ENCODE results near the gene ARMC6. TPM values are rescaled to one million over a fixed set of nuclear protein-coding genes. Genes with fewer than 3 reads are reported as not detected.

Gene ARMC6
- total and polyA plus RNA-seq, 2 experiments from 2014 or later: 40.9 to 112 TPM

DNA sequence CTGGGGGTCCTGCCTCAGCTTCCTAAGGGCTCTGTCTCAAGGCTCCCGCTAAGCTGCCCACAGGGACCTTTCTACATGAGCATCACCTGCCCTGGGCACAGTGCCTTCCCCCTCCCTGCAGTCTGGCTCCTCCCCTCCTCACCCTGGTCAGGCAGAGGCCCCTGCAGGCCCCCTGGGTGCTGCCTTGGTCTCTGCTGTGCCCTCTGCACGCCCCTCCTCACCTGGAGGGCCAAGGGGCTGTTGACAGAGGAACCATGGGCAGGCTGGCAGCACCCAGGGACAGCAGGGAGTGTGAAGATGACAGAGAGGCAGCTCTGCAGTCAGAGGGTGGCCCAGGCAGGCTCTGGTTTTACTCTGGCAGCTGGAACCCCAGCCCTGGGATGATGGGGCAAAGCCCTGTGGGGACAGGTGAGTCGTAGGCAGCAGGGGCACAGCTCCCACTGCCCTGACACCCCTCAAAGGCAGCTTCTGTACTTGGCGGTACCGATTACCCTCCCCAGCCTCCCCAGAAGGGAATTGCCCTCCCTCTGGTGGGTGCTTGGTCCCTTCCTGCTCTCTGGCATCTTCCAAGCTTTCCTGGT, 43.2 kb upstream of the ARMC6 start:
- no peaks in the 10 kb centered on the region; the same call in 1 of the 2 replicates for H3K4me1 ChIP-seq (ENCODE audit: insufficient read depth)
- peaks cover 2% of the 10 kb centered on the region; the same call in 1 of the 3 replicates for H3K4me1 Mint-ChIP-seq
- DNase-seq (ENCODE audit: low spot score): peak; percentile 21
- H3K9me3 Mint-ChIP-seq: no peaks in the 10 kb centered on the region
- no peak overlapping the region for H3K4me3 ChIP-seq
- ATAC-seq: peak; percentile 34
- H3K4me3 Mint-ChIP-seq: no peak overlapping the region
- no peak overlapping the region for H2AFZ ChIP-seq
- H3K9me2 ChIP-seq (ENCODE audit: insufficient read depth): no peaks in the 10 kb centered on the region
- H3K79me2 ChIP-seq (replicated peaks; ENCODE audit: insufficient read depth): no peaks in the 10 kb centered on the region
- no peak overlapping the region for H3K4me2 ChIP-seq
- H3K36me3 ChIP-seq (ENCODE audit: insufficient read depth): peaks cover 9% of the 10 kb centered on the region
- TF ChIP-seq POLR2AphosphoS5 (IDR thresholded peaks at IDR 0.05; ENCODE audit: low read depth) (0 out of 2 replicates have a peak, but pooled peaks have one; percentile 8), STAT1 (IDR thresholded peaks at IDR 0.05; ENCODE audit: unreplicated experiment) (no peak)
- peaks cover 12% of the 10 kb centered on the region for H3K27me3 Mint-ChIP-seq (ENCODE audit: insufficient read depth, low read depth, poor library complexity)
- H3K27me3 ChIP-seq (ENCODE audit: insufficient read depth): no peaks in the 10 kb centered on the region
- H3K36me3 Mint-ChIP-seq (ENCODE audit: low read depth): peaks cover 32% of the 10 kb centered on the region
- peaks cover 6% of the 10 kb centered on the region; the same call in 1 of the 2 replicates for H4K20me1 ChIP-seq (replicated peaks; ENCODE audit: insufficient read depth)
- peaks cover 18% of the 10 kb centered on the region for H3F3A ChIP-seq (replicated peaks; ENCODE audit: low read depth)
- H3K27ac ChIP-seq (ENCODE audit: low read depth): no peak overlapping the region
- no peak overlapping the region for H3K27ac Mint-ChIP-seq

DNA sequence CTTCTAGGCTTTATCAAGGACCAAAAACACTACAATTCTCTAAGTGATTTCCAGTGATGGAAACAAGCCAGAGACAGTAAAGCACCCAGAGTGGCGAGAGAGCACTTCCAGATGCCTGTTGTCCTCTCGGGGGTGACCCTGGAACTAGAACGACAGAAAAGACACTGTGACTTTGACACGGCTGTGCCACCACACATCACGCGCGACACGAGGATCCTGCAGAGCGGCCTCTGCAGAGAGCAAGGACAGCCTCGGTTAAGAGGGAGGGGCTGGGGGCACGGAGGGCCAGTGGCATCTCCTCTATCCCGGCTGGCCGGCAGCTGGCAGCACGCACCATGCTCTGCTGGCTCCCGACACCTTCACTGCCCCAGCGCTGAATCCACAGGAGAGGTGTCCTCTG, 42.4 kb upstream of the ARMC6 start:
- Histone ChIP-seq H3K9me2 (ENCODE audit: insufficient read depth) (no peaks in the 10 kb centered on the region), H4K20me1 (replicated peaks; ENCODE audit: insufficient read depth) (peaks cover 10% of the 10 kb centered on the region; the same call in 1 of the 2 replicates), H3K36me3 (ENCODE audit: insufficient read depth) (peaks cover 9% of the 10 kb centered on the region), H3K4me2 (no peak overlapping the region), H3K27ac (ENCODE audit: low read depth) (no peak overlapping the region), H2AFZ (no peak overlapping the region), H3F3A (replicated peaks; ENCODE audit: low read depth) (peaks cover 18% of the 10 kb centered on the region), H3K79me2 (replicated peaks; ENCODE audit: insufficient read depth) (no peaks in the 10 kb centered on the region), H3K27me3 (ENCODE audit: insufficient read depth) (no peaks in the 10 kb centered on the region), H3K4me3 (no peak overlapping the region), H3K4me1 (ENCODE audit: insufficient read depth) (no peaks in the 10 kb centered on the region)
- TF ChIP-seq ZNF114 (CRISPR knock-in tag; IDR thresholded peaks at IDR 0.05): no peak
- TF ChIP-seq REST (IDR thresholded peaks at IDR 0.05; ENCODE audit: unreplicated experiment): no peak
- TF ChIP-seq STAT1 (IDR thresholded peaks at IDR 0.05; ENCODE audit: unreplicated experiment): no peak
- no peak for TF ChIP-seq EZH2 (IDR thresholded peaks at IDR 0.05; ENCODE audit: low read depth, unreplicated experiment)
- H3K27ac Mint-ChIP-seq: 0 out of 2 replicates have a peak overlapping the region, but pooled peaks have one; percentile 4
- H3K9me3 Mint-ChIP-seq: no peaks in the 10 kb centered on the region
- H3K4me1 Mint-ChIP-seq: peaks cover 7% of the 10 kb centered on the region
- H3K4me3 Mint-ChIP-seq: no peak overlapping the region; the same call in 2 of the 3 replicates
- peaks cover 39% of the 10 kb centered on the region for H3K36me3 Mint-ChIP-seq (ENCODE audit: low read depth)
- ATAC-seq (no peak), DNase-seq (ENCODE audit: low spot score) (no peak)
- H3K27me3 Mint-ChIP-seq (ENCODE audit: insufficient read depth, low read depth, poor library complexity): peaks cover 10% of the 10 kb centered on the region

- Histone ChIP-seq H2AFZ (no peak overlapping the region), H3K36me3 (ENCODE audit: insufficient read depth) (peaks cover 9% of the 10 kb centered on the region), H3K27ac (ENCODE audit: low read depth) (peak overlapping the region; percentile 45; the same call in 1 of the 2 replicates), H3K4me3 (no peak overlapping the region), H3K9me2 (ENCODE audit: insufficient read depth) (no peaks in the 10 kb centered on the region), H3F3A (replicated peaks; ENCODE audit: low read depth) (peaks cover 22% of the 10 kb centered on the region), H3K4me1 (ENCODE audit: insufficient read depth) (no peaks in the 10 kb centered on the region), H3K79me2 (replicated peaks; ENCODE audit: insufficient read depth) (no peaks in the 10 kb centered on the region), H3K27me3 (ENCODE audit: insufficient read depth) (no peaks in the 10 kb centered on the region), H4K20me1 (replicated peaks; ENCODE audit: insufficient read depth) (peaks cover 14% of the 10 kb centered on the region; the same call in 1 of the 2 replicates), H3K4me2 (no peak overlapping the region)
- Mint-ChIP-seq H3K27ac (no peak overlapping the region), H3K36me3 (ENCODE audit: low read depth) (peaks cover 41% of the 10 kb centered on the region), H3K9me3 (no peaks in the 10 kb centered on the region), H3K4me1 (peaks cover 8% of the 10 kb centered on the region), H3K4me3 (no peak overlapping the region), H3K27me3 (ENCODE audit: insufficient read depth, low read depth, poor library complexity) (peaks cover 10% of the 10 kb centered on the region)
- ATAC-seq: no peak
- DNase-seq (ENCODE audit: low spot score): no peak
- TF ChIP-seq, protein P1, sequence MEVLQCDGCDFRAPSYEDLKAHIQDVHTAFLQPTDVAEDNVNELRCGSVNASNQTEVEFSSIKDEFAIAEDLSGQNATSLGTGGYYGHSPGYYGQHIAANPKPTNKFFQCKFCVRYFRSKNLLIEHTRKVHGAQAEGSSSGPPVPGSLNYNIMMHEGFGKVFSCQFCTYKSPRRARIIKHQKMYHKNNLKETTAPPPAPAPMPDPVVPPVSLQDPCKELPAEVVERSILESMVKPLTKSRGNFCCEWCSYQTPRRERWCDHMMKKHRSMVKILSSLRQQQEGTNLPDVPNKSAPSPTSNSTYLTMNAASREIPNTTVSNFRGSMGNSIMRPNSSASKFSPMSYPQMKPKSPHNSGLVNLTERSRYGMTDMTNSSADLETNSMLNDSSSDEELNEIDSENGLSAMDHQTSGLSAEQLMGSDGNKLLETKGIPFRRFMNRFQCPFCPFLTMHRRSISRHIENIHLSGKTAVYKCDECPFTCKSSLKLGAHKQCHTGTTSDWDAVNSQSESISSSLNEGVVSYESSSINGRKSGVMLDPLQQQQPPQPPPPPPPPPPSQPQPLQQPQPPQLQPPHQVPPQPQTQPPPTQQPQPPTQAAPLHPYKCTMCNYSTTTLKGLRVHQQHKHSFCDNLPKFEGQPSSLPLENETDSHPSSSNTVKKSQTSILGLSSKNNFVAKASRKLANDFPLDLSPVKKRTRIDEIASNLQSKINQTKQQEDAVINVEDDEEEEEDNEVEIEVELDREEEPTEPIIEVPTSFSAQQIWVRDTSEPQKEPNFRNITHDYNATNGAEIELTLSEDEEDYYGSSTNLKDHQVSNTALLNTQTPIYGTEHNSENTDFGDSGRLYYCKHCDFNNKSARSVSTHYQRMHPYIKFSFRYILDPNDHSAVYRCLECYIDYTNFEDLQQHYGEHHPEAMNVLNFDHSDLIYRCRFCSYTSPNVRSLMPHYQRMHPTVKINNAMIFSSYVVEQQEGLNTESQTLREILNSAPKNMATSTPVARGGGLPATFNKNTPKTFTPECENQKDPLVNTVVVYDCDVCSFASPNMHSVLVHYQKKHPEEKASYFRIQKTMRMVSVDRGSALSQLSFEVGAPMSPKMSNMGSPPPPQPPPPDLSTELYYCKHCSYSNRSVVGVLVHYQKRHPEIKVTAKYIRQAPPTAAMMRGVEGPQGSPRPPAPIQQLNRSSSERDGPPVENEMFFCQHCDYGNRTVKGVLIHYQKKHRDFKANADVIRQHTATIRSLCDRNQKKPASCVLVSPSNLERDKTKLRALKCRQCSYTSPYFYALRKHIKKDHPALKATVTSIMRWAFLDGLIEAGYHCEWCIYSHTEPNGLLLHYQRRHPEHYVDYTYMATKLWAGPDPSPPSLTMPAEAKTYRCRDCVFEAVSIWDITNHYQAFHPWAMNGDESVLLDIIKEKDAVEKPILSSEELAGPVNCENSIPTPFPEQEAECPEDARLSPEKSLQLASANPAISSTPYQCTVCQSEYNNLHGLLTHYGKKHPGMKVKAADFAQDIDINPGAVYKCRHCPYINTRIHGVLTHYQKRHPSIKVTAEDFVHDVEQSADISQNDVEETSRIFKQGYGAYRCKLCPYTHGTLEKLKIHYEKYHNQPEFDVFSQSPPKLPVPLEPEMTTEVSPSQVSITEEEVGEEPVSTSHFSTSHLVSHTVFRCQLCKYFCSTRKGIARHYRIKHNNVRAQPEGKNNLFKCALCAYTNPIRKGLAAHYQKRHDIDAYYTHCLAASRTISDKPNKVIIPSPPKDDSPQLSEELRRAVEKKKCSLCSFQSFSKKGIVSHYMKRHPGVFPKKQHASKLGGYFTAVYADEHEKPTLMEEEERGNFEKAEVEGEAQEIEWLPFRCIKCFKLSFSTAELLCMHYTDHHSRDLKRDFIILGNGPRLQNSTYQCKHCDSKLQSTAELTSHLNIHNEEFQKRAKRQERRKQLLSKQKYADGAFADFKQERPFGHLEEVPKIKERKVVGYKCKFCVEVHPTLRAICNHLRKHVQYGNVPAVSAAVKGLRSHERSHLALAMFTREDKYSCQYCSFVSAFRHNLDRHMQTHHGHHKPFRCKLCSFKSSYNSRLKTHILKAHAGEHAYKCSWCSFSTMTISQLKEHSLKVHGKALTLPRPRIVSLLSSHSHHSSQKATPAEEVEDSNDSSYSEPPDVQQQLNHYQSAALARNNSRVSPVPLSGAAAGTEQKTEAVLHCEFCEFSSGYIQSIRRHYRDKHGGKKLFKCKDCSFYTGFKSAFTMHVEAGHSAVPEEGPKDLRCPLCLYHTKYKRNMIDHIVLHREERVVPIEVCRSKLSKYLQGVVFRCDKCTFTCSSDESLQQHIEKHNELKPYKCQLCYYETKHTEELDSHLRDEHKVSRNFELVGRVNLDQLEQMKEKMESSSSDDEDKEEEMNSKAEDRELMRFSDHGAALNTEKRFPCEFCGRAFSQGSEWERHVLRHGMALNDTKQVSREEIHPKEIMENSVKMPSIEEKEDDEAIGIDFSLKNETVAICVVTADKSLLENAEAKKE (CRISPR knock-in tag; IDR thresholded peaks at IDR 0.05): no peak
Observed at GRCh38 chr19:18991468-18991867, 41.9 kb upstream of the ARMC6 start.
